CD4-positive, alpha-beta T cell (primary cell): ENCODE data around the gene CCT4. TPM values are rescaled to one million over a fixed set of nuclear protein-coding genes. Genes with fewer than 3 reads are reported as not detected.
A peak's percentile ranks its signal among the peaks of the same experiment; 100 is the strongest.
"Not testable (repeated sequence)": the region's sequence is repeated elsewhere in the genome, so short reads cannot be mapped to it uniquely, and the experiment has no call there.

ENCODE experiments used
- ATAC-seq: fragments of 200-7000 bp; cut with Tn5 transposase; one replicate; pipeline ENCODE4 v1.10.0; 2022; ENCODE audit warnings: mild to moderate bottlenecking; ENCODE audit not compliant: poor library complexity
- CTCF ChIA-PET: fragments of 350-600 bp; sonication (Branson Sonifier 250); formaldehyde crosslinking; loops from one replicate; lab custom pipeline; 2021; ENCODE audit warnings: antibody characterized with exemption, inconsistent platforms; lab: Charles Lee
- POLR2A ChIA-PET: fragments of 350-600 bp; sonication (Branson Sonifier 250); formaldehyde crosslinking; loops from one replicate; lab custom pipeline; 2021; ENCODE audit warnings: antibody characterized with exemption, inconsistent platforms; lab: Charles Lee
- DNase-seq, 14 experiments: peaks; one replicate each; pipeline ENCODE4 v3.0.0-alpha.2; 2013 to 2020; ENCODE audit warnings: mixed read lengths in 2 of 14
- H3K27ac ChIP-seq, 2 donors: one replicate each; pipeline versions ENCODE4 v1.5.1 to v1.7.0; 2013; ENCODE audit warnings: low read length in 2 of 2, low read depth in 1 of 2, mild to moderate bottlenecking in 1 of 2
- H3K27me3 ChIP-seq, 2 experiments: 1 replicate in 1 of 2; 2 replicates in 1 of 2; pipeline versions ENCODE4 v1.6.1 to v1.7.0; 2013; ENCODE audit warnings: low read length in 2 of 2, control low read depth in 1 of 2, mild to moderate bottlenecking in 1 of 2, moderate library complexity in 1 of 2; ENCODE audit not compliant: insufficient read depth in 2 of 2, control insufficient read depth in 1 of 2
- H3K36me3 ChIP-seq: one replicate; pipeline ENCODE4 v1.6.1; 2013; ENCODE audit warnings: low read length, control low read depth; ENCODE audit not compliant: insufficient read depth
- H3K4me1 ChIP-seq: one replicate; pipeline ENCODE4 v1.6.1; 2013; ENCODE audit warnings: low read length, control low read depth; ENCODE audit not compliant: insufficient read depth
- H3K4me3 ChIP-seq: one replicate; pipeline ENCODE4 v1.5.1; 2013; ENCODE audit warnings: mild to moderate bottlenecking, low read length, moderate library complexity
- H3K9me3 ChIP-seq, 2 experiments: 1 replicate in 1 of 2; 2 replicates in 1 of 2; pipeline versions ENCODE4 v1.6.1 to v1.7.0; 2013; ENCODE audit warnings: low read length in 2 of 2, mild to moderate bottlenecking in 2 of 2, control low read depth in 1 of 2, moderate library complexity in 1 of 2; ENCODE audit not compliant: control insufficient read depth in 1 of 2, insufficient read depth in 1 of 2
- H3K27ac Mint-ChIP-seq: one replicate; pipeline ENCODE4 v1.8.0; 2020; ENCODE audit warnings: mixed read lengths
- H3K27me3 Mint-ChIP-seq: one replicate; pipeline ENCODE4 v1.8.0; 2021; ENCODE audit warnings: mixed read lengths
- H3K36me3 Mint-ChIP-seq: one replicate; pipeline ENCODE4 v1.8.0; 2021; ENCODE audit warnings: low read depth, mixed read lengths
- H3K4me1 Mint-ChIP-seq: one replicate; pipeline ENCODE4 v1.8.0; 2021; ENCODE audit warnings: low read depth, mixed read lengths
- H3K4me3 Mint-ChIP-seq: one replicate; pipeline ENCODE4 v1.8.0; 2020; ENCODE audit warnings: mild to moderate bottlenecking, mixed read lengths
- H3K9me3 Mint-ChIP-seq: one replicate; pipeline ENCODE4 v1.8.0; 2020; ENCODE audit warnings: mixed read lengths
- CTCF ChIP-seq: fragments of 200-600 bp; IDR thresholded peaks from one replicate; pipeline ENCODE4 v1.8.0; 2022; ENCODE audit warnings: antibody characterized with exemption, mild to moderate bottlenecking
- intact Hi-C, 2 experiments: fragments of 100-400 bp; cut with DNase I in 1 of 2; cut with micrococcal nuclease in 1 of 2; formaldehyde crosslinking; loops; one replicate each; pipeline versions ENCODE4 v1.15.1 to v1.9.0; 2023 to 2025; cut with DNase I, micrococcal nuclease
- total RNA-seq, 174 experiments: library from RNA in 2 of 174; stranded (reverse) in 2 of 174; gene quantifications; one replicate each; pipeline ENCODE4 v1.2.3 and lab custom pipeline; 2021 to 2026

Gene CCT4
- total RNA-seq, 2 experiments from 2014 or later, result 100 to 114 TPM

- H3K36me3 ChIP-seq, result peaks cover 34% of the 10 kb centered on the region
- Mint-ChIP-seq H3K4me3 (peak overlapping the region; percentile 100), H3K27me3 (no peaks in the 10 kb centered on the region), H3K27ac (peak overlapping the region; percentile 100), H3K36me3 (peaks cover 53% of the 10 kb centered on the region), H3K4me1 (peaks cover 38% of the 10 kb centered on the region), H3K9me3 (no peaks in the 10 kb centered on the region)
- peak overlapping the region; percentile 79 for H3K4me3 ChIP-seq
- POLR2A ChIA-PET, result no interaction called here
- peaks cover 19% of the 10 kb centered on the region for H3K4me1 ChIP-seq
- H3K27me3 ChIP-seq, result no peaks in the 10 kb centered on the region
- H3K27ac ChIP-seq, result peak overlapping the region; percentile 90 to 98
- peak in 4 of 14 experiments; percentile 5 to 46 (median 16) for DNase-seq
- CTCF ChIA-PET, result interaction anchor here (1.0 kb wide), 2 partner anchors 11 to 34 kb away, joined by 3 read pairs; partner anchors contain the start of gene FAM161A
- intact Hi-C loops, result loop anchor here (1.0 to 10.0 kb wide), 8 partner anchors 17 to 820 kb away; partner anchors contain the start of genes FAM161A (in 2 of the 2), B3GNT2 (in 1 of the 2), COMMD1 (in 1 of the 2) and SANBR (in 1 of the 2)
- H3K9me3 ChIP-seq, result no peaks in the 10 kb centered on the region
- peak; percentile 25 for ATAC-seq
- TF ChIP-seq CTCF, result no peak
Measured at GRCh38 chr2:61887717-61888266, 664 bp downstream of the CCT4 start.

- H3K27ac Mint-ChIP-seq, result peak overlapping the region; percentile 100
- no peaks in the 10 kb centered on the region for H3K9me3 Mint-ChIP-seq
- CTCF ChIA-PET, result no interaction called here
- H3K27ac ChIP-seq, result peak overlapping the region in 1 of 2 donors; percentile 22
- no peak for DNase-seq
- H3K36me3 ChIP-seq, result peaks cover 49% of the 10 kb centered on the region
- no peaks in the 10 kb centered on the region for H3K27me3 Mint-ChIP-seq
- H3K4me3 ChIP-seq, result no peak overlapping the region
- H3K9me3 ChIP-seq, result no peaks in the 10 kb centered on the region
- peak overlapping the region; percentile 100 for H3K4me3 Mint-ChIP-seq
- peaks cover 38% of the 10 kb centered on the region for H3K4me1 Mint-ChIP-seq
- POLR2A ChIA-PET, result interaction anchor here (1.1 to 1.4 kb wide), 2 partner anchors 19 to 33 kb away, joined by 3 read pairs; partner anchors contain the start of gene FAM161A
- TF ChIP-seq CTCF, result no peak
- intact Hi-C loops, result loop anchor here in 1 of 2 experiments (2.0 to 10.0 kb wide), 5 partner anchors 31 to 819 kb away; partner anchors contain the start of genes B3GNT2, FAM161A and SANBR
- no peak for ATAC-seq
- H3K4me1 ChIP-seq, result peaks cover 19% of the 10 kb centered on the region
- peaks cover 70% of the 10 kb centered on the region for H3K36me3 Mint-ChIP-seq
- H3K27me3 ChIP-seq, result no peaks in the 10 kb centered on the region
Measured at GRCh38 chr2:61885896-61886603, 2.4 kb downstream of the CCT4 start.

- CTCF ChIA-PET, result no interaction called here
Measured at GRCh38 chr2:61882850-61883249, 5.6 kb downstream of the CCT4 start.

GRCh38 chr2:61879351-61879750 is 9.1 kb downstream of the CCT4 start:
- ATAC-seq, H3K27me3 ChIP-seq, H3K4me3 ChIP-seq, CTCF ChIA-PET, H3K4me3 Mint-ChIP-seq, H3K27ac Mint-ChIP-seq, H3K9me3 Mint-ChIP-seq, H3K27me3 Mint-ChIP-seq, DNase-seq, H3K4me1 Mint-ChIP-seq, H3K27ac ChIP-seq, H3K9me3 ChIP-seq, POLR2A ChIA-PET, H3K4me1 ChIP-seq: not testable (repeated sequence)
- intact Hi-C loops, result loop anchor here in 1 of 2 experiments (10.0 kb wide), 1 partner anchor 1105 kb away; no protein-coding TSS in a partner anchor
- peaks cover 93% of the 10 kb centered on the region for H3K36me3 ChIP-seq
- H3K36me3 Mint-ChIP-seq, result peaks cover 90% of the 10 kb centered on the region

More at GRCh38 chr2:61882850-61883249, 5.6 kb downstream of the CCT4 start:
- intact Hi-C loops, result loop anchor here in 1 of 2 experiments (10.0 kb wide), 1 partner anchor 188 kb away; no protein-coding TSS in a partner anchor
- no peak overlapping the region for H3K4me3 Mint-ChIP-seq
- no peaks in the 10 kb centered on the region for H3K27me3 Mint-ChIP-seq
- POLR2A ChIA-PET, result no interaction called here
- DNase-seq (no peak), ATAC-seq (no peak)
- H3K4me1 ChIP-seq, result peaks cover 12% of the 10 kb centered on the region
- H3K27ac ChIP-seq, result no peak overlapping the region
- H3K36me3 Mint-ChIP-seq, result peaks cover 90% of the 10 kb centered on the region
- peaks cover 23% of the 10 kb centered on the region for H3K4me1 Mint-ChIP-seq
- H3K27me3 ChIP-seq, result no peaks in the 10 kb centered on the region
- peaks cover 80% of the 10 kb centered on the region for H3K36me3 ChIP-seq
- H3K27ac Mint-ChIP-seq, result no peak overlapping the region
- H3K4me3 ChIP-seq, result no peak overlapping the region
- no peak for TF ChIP-seq CTCF
- H3K9me3 ChIP-seq, result no peaks in the 10 kb centered on the region
- no peaks in the 10 kb centered on the region for H3K9me3 Mint-ChIP-seq
